Activated T-cell treated with anti-CD3 and anti-CD28 coated beads for 24 hours (primary cell): ENCODE data around the gene KLF2.
"Not testable (repeated sequence)": the region's sequence is repeated elsewhere in the genome, so short reads cannot be mapped to it uniquely, and the experiment has no call there.

Source experiments
- DNase-seq: peaks from one replicate; pipeline ENCODE4 v3.0.0-alpha.2; 2020; ENCODE audit warnings: low read depth

KLF2 gene

DNA sequence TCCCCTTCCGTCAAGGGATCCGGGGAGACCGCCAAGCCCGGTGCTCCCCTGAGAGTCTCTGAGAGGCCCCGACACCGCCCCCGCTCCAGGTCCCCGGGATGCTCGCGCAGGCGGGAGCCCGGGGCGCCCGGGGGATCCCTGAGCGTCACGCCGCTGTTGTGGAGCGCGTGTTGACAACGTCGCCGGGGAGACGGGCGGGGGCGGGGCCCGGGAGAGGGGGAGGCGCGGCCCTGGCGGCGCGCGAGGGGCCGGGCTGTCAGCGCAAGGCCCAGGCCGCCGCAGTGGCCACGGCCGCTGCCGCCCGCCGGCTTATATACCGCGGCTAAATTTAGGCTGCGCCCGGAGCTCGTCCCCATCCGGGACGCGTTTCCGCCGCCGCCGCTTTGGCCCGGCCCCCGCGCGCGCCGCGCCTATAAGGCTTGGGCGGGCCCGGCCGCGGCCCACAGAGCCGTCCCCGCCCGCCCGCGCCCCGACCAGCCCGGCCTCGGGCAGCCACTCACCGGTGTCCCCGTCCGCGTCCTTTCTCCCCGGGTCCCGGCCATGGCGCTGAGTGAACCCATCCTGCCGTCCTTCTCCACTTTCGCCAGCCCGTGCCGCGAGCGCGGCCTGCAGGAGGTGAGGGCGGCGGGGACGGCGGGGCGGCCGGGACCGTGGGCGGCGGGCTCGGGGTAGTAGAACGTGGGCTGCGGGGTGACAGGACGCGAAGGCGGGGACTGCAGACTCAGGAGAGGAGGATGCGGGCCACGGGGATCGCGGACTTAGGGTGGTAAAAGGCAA, at the start of gene KLF2:
TSS of gene KLF2 (plus strand) at position 443 of the 777 bp plus-strand sequence. CDS start at position 541, 98 bp downstream.
- peak; percentile 72 for DNase-seq

GRCh38 chr19:16280306-16280705, 44.3 kb upstream of the KLF2 start:
- DNase-seq = no peak

GRCh38 chr19:16281743-16282142, 42.9 kb upstream of the KLF2 start:
- no peak for DNase-seq

DNA sequence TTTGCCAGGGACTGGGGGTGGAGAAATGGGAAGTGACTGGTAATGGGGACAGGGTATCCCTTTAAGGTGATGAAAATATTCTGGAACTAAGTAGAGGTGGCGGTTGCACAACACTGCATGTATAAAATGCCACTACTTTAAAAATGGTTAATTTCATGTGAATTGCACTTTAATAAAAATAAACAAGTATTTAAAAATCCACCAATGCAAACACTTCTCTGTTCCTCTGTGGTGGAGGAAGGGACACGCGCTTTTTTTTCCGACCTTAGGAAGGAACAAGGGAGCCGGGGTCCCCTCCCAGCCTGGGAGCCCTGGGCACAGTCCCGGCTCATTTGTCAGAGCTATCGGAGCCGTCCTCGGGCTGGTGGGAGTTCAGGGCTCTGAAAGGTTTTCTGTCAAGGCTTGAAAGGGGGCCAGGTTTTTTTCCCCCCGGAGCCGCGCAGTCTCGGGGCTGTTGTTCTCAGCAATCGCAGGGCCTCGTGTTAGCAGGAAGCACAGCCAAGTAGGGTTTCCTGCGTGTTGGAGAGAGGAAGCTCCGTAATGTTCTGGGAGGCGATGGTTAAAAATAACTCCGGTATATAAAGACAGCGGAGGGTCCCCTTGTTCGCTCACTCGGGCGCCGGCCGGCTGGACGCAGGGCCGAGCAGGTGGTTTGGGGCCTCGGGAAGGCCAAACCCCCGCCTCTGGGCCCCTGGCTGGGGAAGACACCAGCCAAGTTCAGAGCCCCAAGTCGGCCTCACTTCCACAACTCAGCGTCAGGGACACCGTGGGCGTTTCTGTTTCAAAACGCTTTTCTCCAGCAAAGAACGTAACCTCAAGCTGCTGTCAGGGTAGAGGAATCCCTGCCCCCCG, 41.2 kb upstream of the KLF2 start:
- DNase-seq = peak; percentile 70

DNA sequence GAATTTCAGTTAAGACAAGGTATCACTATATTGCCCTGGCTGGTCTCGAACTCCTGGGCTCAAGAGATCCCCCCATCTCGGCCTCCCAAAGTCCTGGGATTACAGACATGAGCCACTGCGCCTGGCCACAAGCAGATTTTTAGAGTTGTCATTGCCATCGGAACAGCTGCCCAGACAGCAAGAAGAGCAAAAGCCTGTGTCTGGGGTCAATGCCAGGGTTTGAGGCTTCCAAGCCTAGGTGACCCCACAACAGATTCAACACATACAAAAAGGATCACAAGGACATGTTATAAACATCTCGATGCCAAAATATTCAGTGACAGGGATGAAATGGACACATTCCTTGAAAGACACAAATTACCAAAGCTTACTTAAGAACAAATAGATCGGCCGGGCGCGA, 40.1 kb upstream of the KLF2 start:
- DNase-seq = no peak

GRCh38 chr19:16285079-16285478, 39.5 kb upstream of the KLF2 start:
- not testable (repeated sequence) for DNase-seq

DNA sequence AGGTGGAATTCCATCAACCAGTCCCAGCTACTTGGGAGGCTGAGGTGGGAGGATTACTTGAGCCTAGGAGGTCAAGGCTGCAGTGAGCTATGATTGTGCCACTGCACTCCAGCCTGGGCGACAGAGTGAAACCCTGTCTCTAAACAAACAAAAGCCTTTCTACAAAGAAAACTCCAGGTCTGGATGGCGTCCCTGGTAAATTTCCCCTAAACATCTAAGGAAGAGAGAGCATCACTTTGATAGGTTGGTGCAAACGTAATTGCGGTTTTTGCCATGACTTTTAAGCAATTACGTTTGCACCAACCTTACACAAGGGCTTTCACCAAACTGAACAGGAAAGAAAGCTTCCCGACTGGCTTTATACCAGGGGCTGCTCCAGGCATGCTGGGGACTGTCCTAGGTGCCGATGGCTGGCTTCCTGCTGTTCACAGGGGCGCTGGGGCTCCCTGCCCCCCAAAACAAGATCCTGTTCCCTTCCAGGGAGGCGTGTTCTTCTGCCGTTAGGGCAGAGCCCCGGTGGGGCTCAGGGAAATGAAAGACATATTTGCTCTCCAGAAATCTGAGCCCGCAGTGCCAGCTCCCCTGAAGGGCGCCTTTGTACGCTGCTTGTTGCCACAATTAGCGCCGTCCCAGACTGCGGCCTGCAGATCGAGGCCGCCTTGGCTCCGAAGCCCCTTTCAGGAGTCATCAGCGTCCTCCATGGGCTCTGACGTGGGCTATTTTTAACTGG, 38.7 kb upstream of the KLF2 start:
- no peak for DNase-seq

- no peak for DNase-seq
Measured at GRCh38 chr19:16288544-16288943, 36.1 kb upstream of the KLF2 start.

GRCh38 chr19:16289594-16289993, 35.0 kb upstream of the KLF2 start:
- no peak for DNase-seq

DNA sequence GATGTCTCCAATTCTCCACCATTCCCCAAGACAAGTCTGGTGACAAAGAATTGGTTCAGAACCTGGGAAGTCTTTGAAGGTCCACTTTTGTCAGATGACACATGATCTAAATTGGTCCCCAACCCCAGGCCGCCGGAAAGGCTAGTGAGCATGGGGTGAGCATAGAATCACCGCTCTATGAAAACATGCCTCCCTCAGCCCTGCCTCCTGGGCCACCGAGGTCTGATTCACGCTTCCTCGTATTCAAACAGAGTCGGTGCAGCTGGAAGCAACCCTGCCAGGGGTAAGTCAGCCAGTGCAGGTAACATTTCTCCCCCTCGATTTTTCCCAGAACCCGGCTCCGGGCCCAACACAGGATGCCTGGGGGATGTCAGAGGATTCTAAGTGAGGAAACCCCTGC, 33.9 kb upstream of the KLF2 start:
- no peak for DNase-seq

- DNase-seq = no peak
Measured at GRCh38 chr19:16293118-16294091, 31.2 kb upstream of the KLF2 start.

DNA sequence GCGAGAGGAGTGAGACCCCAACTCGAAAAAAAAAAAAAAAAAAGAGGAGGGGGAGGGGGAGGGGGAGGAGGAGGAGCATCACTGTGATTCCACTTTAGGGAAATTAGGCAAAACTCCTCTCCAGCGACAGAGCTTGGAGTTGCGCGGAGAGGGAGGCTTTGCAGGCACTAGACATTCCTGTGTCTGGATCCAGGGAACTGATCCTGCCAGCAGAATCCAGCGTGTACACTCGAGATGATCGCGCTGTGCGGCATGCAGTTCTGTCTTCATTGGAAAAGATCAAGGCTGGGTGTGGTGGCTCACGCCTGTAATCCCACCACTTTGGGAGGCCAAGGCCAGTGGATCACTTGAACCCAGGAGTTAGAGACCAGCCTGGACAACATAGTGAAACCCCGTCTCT, 29.6 kb upstream of the KLF2 start:
- no peak for DNase-seq

- no peak for DNase-seq
Measured at GRCh38 chr19:16296713-16297112, 27.9 kb upstream of the KLF2 start.

DNA sequence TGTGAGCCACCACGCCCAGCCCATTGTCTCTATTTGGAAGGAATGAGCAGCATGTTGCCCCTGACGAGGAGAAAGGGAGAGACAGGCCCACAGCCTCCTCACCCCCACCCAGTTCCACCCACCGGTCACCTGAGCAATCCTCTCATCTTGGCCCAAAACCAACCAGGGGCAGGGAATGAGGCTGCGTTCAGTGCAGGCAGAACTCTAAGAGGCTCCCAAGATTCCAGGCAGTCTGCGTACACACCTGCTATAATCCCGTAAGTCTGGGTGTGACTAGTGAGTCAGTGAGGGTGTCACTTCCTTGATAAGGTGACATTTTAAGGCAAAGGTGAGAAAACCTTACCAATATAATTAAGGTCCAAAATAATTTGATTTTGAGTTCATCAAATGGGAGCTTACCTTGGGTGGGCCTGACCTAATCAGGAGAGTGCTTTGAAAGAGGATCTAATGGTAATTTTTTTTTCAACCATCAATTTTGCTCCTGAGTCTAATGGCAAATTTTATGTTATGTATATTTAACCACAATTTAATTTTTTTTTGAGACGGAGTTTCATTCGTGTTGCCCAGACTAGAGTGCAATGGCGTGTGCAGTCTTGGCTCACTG, 26.9 kb upstream of the KLF2 start:
- no peak for DNase-seq

GRCh38 chr19:16298334-16298733, 26.3 kb upstream of the KLF2 start:
- no peak for DNase-seq

DNA sequence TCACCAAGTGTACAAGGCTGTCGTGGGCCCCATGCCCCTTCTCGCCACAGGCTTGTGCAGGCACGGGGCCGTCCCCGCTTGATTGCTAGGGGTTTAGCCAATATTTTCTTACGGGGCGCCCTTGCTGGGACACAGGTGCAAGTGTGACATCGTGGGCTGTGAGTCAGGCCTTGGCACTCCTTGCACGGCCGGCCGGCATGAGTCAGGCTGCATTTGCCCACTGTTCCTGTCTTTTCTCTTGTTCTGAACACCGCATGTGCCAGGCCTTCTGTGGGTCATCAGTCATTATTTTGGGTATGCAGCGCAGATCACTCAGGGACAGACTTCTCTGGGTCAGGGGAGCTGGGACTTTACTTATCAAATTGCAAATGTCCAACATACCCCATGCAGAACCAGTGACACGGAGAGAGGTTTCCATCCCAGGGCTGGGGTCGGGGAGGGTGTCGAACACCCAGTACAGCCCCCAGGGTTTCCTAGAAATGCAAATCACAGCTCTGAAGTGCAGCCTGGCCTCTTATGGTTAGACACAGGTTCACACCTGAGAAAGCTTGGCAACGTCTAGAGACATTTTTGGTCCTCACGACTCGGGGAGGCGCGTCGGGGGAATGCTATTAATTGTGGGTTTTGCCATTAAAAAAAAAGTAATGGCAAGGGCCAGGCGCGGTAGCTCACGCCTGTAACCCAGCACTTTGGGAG, 22.5 kb upstream of the KLF2 start:
- DNase-seq = no peak

DNA sequence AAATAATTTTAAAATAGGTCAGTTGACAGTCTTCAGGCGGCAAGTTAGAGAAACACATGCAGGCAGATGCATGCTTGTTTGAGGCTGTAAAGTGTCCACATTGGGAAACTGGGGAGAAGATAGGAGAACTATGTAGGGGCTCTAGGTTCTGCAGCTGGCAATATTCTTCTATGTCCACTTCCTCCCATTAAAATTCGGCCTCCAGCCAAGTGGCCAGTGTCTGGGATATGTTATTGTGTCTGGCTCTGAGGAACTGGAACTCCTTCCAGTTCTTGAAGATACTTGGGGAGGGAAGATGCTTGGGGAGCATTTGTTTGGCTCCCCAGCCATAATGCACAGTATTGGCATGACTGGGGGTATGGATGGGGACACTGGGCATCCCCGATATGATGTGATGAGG, 20.9 kb upstream of the KLF2 start:
- no peak for DNase-seq

GRCh38 chr19:16304511-16304910, 20.1 kb upstream of the KLF2 start:
- not testable (repeated sequence) for DNase-seq

- DNase-seq = not testable (repeated sequence)
Measured at GRCh38 chr19:16305060-16305459, 19.6 kb upstream of the KLF2 start.

- no peak for DNase-seq
Measured at GRCh38 chr19:16306728-16307402, 17.8 kb upstream of the KLF2 start.
